ENCODE data around the gene RPL36AL. TPM values are rescaled to one million over a fixed set of nuclear protein-coding genes. Genes with fewer than 3 reads are reported as not detected.

RPL36AL gene
- total RNA-seq, 1 donor from 2014 or later: 384 TPM

- H3K4me3 ChIP-seq (ENCODE audit: low read depth, low read length): no peak overlapping the region
- no peak for DNase-seq (ENCODE audit: low read depth)
- TF ChIP-seq CTCF (conservative IDR thresholded peaks at IDR 0.05; ENCODE audit: low read depth, low read length): no peak
These were observed 2.4 kb downstream of the RPL36AL start for GRCh38 chr14:49617852-49618519.

GRCh38 chr14:49615776-49616175 lies 4.7 kb downstream of the RPL36AL start:
- DNase-seq (ENCODE audit: low read depth): no peak
- no peak overlapping the region for H3K4me3 ChIP-seq (ENCODE audit: low read depth, low read length)
- no peak for TF ChIP-seq CTCF (conservative IDR thresholded peaks at IDR 0.05; ENCODE audit: low read depth, low read length)

- TF ChIP-seq CTCF (conservative IDR thresholded peaks at IDR 0.05; ENCODE audit: low read depth, low read length): no peak
- H3K4me3 ChIP-seq (ENCODE audit: low read depth, low read length): no peak overlapping the region
- DNase-seq (ENCODE audit: low read depth): no peak
These were observed 6.2 kb downstream of the RPL36AL start for GRCh38 chr14:49614196-49614595.

- no peak for TF ChIP-seq CTCF (conservative IDR thresholded peaks at IDR 0.05; ENCODE audit: low read depth, low read length)
- H3K4me3 ChIP-seq (ENCODE audit: low read depth, low read length): no peak overlapping the region
- DNase-seq (ENCODE audit: low read depth): no peak
These were observed 7.8 kb downstream of the RPL36AL start for GRCh38 chr14:49612671-49613070.

GRCh38 chr14:49612251-49612650 lies 8.2 kb downstream of the RPL36AL start:
- no peak for TF ChIP-seq CTCF (conservative IDR thresholded peaks at IDR 0.05; ENCODE audit: low read depth, low read length)
- no peak overlapping the region for H3K4me3 ChIP-seq (ENCODE audit: low read depth, low read length)
- DNase-seq (ENCODE audit: low read depth): no peak

GRCh38 chr14:49607583-49607982 lies 12.8 kb downstream of the RPL36AL start:
- no peak overlapping the region for H3K4me3 ChIP-seq (ENCODE audit: low read depth, low read length)
- DNase-seq (ENCODE audit: low read depth): no peak
- TF ChIP-seq CTCF (conservative IDR thresholded peaks at IDR 0.05; ENCODE audit: low read depth, low read length): no peak

Data from epithelial cell of proximal tubule (primary cell).